NCI-H146 treated with DMSO at 0.1 percent for 48 hours (cell line): Measurements from ENCODE around the gene HDAC4.

Experiments
- DNase-seq: peaks from one replicate; lab custom pipeline; 2025; ENCODE audit not compliant: unreplicated experiment; lab: John Stamatoyannopoulos, UW

The HDAC4 gene

DNA sequence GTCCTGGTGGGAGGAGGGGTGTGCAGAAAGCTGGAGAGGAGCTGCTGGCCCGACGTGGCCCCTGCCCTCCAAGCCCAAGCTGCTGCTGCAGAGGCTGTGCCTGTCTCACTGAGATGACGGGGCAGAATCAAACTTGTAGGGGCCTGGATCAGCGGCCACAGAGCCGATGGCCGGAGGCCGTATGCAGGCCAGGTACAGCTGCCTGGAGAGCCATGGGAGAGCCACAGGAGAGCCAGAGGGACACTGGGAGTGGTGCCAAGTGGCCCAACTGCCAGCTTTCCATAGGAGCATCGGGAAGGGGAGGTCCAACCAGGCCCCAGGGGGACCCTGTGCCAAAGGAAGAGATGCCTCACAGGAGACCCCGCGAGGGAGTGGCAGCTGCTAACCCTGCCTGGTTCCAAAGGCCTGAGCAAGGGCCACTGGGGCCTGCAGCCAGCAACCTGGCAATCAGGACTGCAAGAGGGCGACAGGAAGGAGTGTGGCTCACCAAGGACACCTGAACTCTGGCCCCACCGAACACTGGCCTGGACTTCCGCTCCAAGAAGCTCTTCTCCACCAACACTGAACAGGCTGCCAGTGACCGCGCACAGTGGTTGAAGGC lies 70.7 kb downstream of the HDAC4 start:
- DNase-seq: no peak

- no peak for DNase-seq
Measured at GRCh38 chr2:239329284-239329971, 71.4 kb downstream of the HDAC4 start.

DNA sequence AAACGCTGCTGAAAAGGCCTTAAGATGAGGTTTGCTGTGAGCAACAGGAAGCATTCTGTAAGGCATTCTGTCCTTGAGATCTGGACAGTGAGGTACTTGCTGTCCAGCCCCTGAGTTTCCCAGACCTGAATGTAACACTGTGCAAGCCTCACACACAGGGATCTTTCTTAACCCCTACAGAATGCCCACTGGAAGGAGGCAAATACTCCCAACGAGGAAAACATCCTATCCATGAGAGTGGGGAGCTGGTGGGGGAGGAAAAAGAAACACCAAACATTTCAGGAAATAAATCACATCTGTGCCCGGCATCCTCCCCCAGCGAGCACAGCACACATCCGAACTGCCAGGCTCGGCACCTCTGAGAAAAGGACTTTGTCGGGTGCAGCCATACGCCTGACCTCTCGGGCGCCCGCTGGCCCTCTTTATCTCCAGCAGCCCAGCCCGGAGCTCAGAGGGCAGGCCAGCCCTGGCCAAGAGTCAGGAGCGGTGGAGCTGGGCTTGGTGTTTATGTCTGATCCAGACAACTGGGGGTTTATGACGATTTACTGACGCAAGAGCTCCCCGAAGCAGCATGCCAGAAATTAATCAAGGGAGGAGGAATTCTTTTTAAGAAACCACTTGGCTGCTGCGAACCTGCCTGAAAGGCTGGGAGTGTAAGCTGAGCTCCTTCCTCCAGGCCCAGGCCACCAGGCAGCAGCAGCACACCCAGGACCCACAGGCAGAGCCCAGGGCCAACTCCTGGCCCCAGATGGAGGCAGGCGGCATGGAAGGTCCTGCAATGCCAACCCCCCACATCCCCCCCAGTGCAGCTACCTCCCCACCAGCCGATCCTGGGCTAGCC lies 72.2 kb downstream of the HDAC4 start:
- no peak for DNase-seq

DNA sequence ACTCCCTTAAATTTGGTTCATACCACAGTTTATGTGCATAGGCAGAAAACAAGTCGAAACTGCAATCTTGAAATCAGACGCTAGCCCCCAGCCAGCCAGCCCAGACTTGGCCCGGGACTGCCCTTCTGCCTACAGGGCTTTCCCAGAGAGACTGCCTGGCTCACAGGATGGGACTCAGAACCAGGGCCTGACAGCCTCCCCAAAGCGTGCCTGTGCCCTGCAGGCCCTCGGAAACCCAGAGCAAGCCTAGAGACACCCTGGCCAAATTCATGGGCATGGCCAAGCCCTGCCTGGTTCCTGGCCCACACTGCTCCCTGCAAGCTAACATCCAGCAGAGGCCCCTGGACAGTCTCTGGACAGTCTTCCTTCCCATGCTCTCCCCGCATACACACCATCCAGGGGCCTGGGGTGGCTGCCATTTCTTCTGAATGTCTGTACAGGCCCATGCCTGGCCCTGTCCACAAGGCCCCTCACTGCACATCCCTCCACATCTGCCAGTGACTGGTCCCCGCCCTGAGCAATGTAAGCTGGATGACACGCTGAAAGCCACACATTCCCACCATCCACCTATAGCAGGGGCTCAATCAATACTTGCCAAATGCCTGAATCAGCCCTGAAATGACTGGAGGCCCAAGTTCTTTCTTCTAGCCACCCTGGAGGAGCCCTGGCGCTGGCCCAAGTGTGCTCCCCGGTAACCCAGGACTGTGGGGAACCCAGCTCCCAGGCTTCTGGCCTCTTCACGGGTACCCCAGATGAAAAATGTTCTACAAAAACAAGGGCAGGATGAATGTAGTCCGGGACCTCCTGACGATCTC lies 73.1 kb downstream of the HDAC4 start:
- no peak for DNase-seq

- no peak for DNase-seq
Measured at GRCh38 chr2:239326831-239327535, 73.8 kb downstream of the HDAC4 start.

DNA sequence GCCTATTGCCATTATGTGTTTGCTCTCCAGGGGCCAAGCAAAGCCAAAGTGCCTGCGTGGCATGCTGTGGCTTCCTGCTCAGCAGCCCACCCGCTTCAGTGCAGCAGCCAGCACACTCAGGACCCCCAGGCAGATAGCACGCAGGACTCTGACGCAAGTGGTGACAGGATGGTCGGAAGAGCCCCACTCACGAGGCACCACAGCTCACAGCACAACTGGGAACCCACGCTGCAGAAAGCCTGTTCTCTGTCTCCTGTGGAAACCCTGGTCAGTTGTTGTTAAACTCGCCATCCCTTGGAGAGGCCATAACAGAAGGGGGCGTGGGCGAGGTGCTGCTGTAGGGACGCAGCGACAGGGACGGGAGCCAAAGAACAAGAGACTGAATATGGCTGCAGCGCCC lies 76.4 kb downstream of the HDAC4 start:
- DNase-seq: no peak

DNA sequence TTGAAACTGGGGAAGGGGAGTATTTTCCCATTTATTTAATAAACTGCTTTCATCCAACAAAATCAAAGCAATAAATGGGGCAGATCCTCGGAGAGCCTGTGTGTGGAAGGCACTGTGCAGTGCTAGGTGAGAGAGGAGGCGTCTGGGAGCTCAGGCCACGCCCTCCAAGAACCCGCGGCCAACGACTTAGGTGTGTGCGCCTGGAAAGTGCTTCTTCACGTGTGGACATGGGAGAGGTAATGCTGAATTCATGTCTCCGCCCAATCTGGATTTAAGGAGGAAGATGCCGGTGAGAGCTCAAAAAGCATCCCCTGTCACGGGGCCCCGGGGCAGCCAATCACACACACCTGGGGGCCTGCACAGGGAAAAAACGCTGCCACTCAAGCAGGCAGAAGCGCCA lies 77.4 kb downstream of the HDAC4 start:
- DNase-seq: no peak

- no peak for DNase-seq
Measured at GRCh38 chr2:239322416-239323086, 78.3 kb downstream of the HDAC4 start.

GRCh38 chr2:239321596-239322415 lies 79.0 kb downstream of the HDAC4 start:
- no peak for DNase-seq

- DNase-seq: no peak
Measured at GRCh38 chr2:239318790-239319661, 81.8 kb downstream of the HDAC4 start.

DNA sequence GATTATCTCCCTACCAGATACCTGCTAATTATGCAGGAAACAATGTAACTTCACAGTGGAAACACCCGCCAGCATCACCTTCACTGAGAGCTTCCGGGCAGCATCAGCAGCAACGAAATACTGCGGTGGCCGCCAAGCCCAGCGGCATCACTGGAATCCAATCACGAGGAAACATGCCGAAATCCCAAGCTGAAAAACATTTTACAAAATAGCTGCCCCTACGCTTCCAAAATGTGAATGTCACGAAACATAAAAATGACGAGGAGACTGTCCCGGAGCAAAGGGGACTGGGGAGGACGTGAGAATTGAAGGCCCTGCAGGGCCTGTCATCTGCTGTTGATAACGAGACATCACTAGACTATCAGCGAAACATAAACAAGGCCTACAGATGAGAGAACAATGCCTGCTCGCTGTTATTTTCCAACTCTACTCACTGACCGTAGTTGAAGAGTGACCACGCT lies 82.6 kb downstream of the HDAC4 start:
- no peak for DNase-seq

DNA sequence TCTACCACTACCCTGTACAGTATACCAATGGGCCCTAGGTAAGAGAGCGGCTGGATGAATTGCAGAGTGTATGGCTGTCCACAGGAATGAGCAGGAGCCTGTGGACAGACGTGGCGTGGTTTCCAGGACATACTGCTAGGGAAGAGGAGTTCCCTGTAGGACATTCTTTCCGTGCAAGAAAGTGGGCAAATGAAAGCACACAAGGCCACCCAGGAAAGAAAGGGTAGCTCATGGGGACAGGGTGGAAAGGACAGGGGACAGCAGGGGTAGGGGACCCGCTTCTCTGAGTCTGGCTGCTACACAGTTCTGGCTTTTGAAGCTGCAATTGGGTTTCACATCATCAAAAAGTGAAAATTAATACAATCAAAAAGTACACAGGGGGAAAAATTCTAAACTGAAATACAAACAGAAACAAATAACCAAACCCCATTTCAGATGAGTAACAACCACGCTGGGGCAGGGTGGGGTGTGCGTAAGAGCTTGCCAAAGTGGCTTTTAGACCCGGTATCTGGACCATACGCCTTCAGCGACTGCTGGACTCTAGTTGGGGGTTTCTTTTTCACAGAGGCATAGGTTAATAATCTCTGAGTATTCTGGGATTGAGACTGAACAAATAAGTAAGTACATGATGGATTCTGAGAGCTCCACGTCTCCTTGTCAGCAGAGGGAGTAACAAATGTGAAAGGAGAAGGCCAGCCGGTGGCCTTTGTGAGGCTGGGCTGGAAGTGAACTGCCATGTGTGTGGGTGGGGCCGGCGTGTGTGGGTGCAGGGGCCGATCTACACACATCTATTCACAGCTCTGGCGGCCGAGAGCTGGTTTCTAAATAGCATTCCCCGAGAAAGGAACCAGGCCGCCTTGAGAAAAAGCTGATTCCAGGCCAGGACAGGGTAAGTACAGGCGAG lies 84.0 kb downstream of the HDAC4 start:
- DNase-seq: no peak

DNA sequence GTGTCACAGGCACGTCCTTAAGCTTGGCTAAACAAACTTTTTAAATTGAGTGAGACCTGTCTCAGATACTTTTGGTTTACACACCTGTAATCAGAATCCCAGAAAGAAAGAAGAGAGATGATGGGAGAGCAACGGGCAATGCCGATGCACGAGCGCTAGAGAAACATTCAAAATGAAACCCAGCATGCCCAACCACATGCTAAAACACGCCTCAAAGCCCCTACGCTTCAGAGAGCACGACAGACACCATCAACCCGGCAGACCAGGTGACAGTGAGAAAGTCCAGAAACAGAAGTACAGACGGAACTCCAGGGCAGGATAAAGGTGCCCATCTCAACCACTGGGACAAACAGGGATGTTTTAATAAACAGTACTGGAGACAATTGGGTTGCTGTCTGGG lies 85.5 kb downstream of the HDAC4 start:
- DNase-seq: no peak

DNA sequence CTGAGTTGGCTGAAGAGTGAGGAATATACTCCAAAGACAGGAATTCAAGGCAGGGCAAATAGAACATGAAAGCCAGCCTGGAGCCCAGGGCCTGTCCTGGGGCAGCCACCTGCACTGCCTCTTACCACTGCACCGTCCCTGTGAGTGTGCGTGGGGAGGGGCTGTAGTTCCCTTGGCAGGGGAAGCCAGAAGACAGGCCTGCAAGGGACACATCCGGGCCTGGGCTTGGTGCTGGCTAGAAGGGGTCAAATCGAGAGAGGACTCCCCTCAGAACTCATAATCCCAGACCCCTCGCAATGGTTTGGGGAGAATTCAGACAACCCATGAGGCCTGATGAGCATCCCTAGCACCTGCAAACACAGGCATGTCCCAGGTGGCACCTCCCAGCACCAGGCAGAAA lies 87.0 kb downstream of the HDAC4 start:
- DNase-seq: no peak

DNA sequence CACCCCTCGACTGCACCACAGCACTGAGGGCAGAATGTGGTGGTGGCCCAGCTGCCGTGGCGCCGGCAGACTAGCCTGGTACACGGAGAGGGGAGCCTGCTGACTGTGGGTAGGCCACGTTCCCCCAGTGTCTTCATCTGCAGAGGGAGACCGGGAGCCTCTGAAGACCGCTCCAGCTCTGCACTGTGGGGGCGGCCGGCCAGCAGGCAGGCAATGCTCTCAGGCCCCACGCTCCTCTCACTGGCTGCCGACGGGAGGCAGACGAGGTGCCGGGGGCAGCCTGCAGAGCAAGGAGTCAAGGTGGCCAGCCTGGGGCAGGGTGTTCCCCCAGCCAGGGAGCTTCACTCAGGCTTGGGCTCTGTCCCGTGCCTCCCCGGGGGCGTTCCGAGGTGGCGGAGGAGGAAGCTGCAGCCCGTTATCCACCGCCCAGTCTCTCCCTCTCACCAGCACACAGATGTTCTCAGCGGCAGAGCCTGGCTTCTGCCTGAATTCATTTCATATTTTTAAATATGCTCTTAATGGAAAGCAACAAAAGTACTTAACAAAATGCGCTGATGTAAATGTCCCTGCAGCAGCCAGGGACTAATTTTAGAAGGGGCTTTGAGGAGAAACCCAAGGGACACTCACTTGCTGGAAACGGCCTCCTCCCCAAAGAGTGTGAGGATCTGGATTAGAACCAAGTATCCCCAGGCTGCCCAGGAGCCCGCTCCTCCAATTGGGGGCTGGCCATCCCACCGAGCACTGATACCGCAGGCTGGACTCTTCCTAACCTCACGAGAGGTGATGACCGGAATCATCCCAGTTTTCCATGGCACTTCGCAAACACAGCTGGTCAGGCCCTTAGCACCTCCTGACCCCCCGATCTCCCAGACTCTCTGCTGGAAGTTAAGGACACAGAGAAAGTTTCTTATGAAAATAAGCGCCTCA lies 87.8 kb downstream of the HDAC4 start:
- DNase-seq: no peak

DNA sequence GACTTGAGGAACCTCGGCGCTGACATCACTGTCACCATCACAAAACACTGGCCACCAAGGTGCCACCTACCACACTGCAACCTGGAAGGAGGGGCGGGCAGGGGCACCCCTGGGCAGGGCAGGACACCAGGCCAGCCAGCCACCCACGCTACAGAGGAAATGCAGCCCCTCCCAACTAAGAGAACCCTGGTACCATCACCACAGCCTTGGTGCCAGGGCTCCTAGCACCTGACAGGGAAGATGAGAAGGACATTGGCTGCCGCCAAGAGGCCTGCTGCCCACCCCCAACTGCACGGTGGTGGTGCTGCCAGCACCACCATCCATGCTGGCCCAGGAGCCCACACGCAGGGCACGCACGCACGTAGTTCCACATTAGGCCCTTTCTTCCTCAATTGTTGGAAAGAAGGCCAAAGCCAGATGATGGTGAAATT lies 88.7 kb downstream of the HDAC4 start:
- DNase-seq: no peak
